Activated naive CD4-positive, alpha-beta T cell treated with anti-CD3 and anti-CD28 coated beads for 36 hours (primary cell): ENCODE data around the gene SAP25. TPM values are rescaled to one million over a fixed set of nuclear protein-coding genes. Genes with fewer than 3 reads are reported as not detected.
A peak's percentile ranks its signal among the peaks of the same experiment; 100 is the strongest.
"Not testable (repeated sequence)": the region's sequence is repeated elsewhere in the genome, so short reads cannot be mapped to it uniquely, and the experiment has no call there.

Source experiments
- CTCF ChIA-PET: fragments of 350-600 bp; sonication (Branson Sonifier 250); formaldehyde crosslinking; loops from one replicate; lab custom pipeline; 2021; ENCODE audit warnings: antibody characterized with exemption; lab: Charles Lee
- DNase-seq: peaks from one replicate; pipeline ENCODE4 v3.0.0-alpha.2; 2020
- H3K27ac Mint-ChIP-seq: one replicate; pipeline ENCODE4 v1.8.0; 2021; ENCODE audit warnings: mild to moderate bottlenecking, mixed read lengths
- H3K27me3 Mint-ChIP-seq: one replicate; pipeline ENCODE4 v1.8.0; 2021; ENCODE audit warnings: low read depth, mixed read lengths
- H3K36me3 Mint-ChIP-seq: one replicate; pipeline ENCODE4 v1.8.0; 2021; ENCODE audit warnings: low read depth, mixed read lengths
- H3K4me1 Mint-ChIP-seq: one replicate; pipeline ENCODE4 v1.8.0; 2021; ENCODE audit warnings: low read depth, mixed read lengths
- H3K4me3 Mint-ChIP-seq: one replicate; pipeline ENCODE4 v1.8.0; 2021; ENCODE audit warnings: mild to moderate bottlenecking, moderate library complexity, mixed read lengths
- H3K9me3 Mint-ChIP-seq: one replicate; pipeline ENCODE4 v1.8.0; 2021; ENCODE audit warnings: mixed read lengths
- intact Hi-C: fragments of 100-400 bp; cut with micrococcal nuclease; formaldehyde crosslinking; loops from one replicate; pipeline ENCODE4 v1.15.1; 2023
- total RNA-seq, 2 experiments: library from RNA; stranded (reverse); gene quantifications; one replicate each; pipeline ENCODE4 v1.2.3, GENCODE V29; 2021

Gene SAP25
- total RNA-seq, 2 experiments from 2014 or later = 13.7 to 15.7 TPM

GRCh38 chr7:100538654-100539435 is 34.9 kb downstream of the SAP25 start, which contains the start of gene AGFG2:
AGFG2 (plus strand) TSS chr7:100539203; CDS start chr7:100539347, 144 bp downstream.
- CTCF ChIA-PET = interaction anchor here (1.1 to 2.0 kb wide), 4 partner anchors 21 to 69 kb away, joined by 3 to 5 read pairs (median 4); no protein-coding TSS in a partner anchor
- peak within 1 kb of the TSS; percentile 97 for H3K4me3 Mint-ChIP-seq
- intact Hi-C loops = loop anchor here (1.0 to 2.0 kb wide), 5 partner anchors 7 to 110 kb away; partner anchors contain the start of genes FBXO24, LRCH4, MEPCE and MOSPD3

DNA sequence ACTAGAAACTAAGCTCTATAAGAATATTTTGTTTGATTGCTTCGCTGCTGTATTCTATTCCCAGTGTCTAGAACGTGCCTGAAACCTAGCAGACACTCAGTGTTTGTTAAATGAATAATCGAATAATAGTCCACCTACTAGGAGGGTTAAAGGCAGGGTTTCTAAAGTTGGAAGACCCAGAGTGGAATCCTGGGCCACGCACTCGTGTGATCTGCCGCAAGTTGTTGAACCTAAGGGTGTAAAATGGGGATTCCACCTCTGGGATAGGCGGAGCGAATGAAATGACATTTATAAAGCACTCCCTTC is 35.4 kb downstream of the SAP25 start:
- Mint-ChIP-seq H3K9me3 (no peaks in the 10 kb centered on the region), H3K27ac (peak overlapping the region; percentile 91)

More at GRCh38 chr7:100538654-100539435, 34.9 kb downstream of the SAP25 start, which contains the start of gene AGFG2:
- H3K27ac Mint-ChIP-seq = peak within 1 kb of the TSS; percentile 91
- H3K27me3 Mint-ChIP-seq = no peaks in the 10 kb centered on the region
- peaks cover 6% of the 10 kb centered on the region for H3K36me3 Mint-ChIP-seq
- H3K4me1 Mint-ChIP-seq = peaks cover 39% of the 10 kb centered on the region
- DNase-seq = peak; percentile 100
- H3K9me3 Mint-ChIP-seq = no peaks in the 10 kb centered on the region

GRCh38 chr7:100536695-100537094 is 37.0 kb downstream of the SAP25 start:
- H3K27me3 Mint-ChIP-seq, intact Hi-C loops, DNase-seq, H3K4me3 Mint-ChIP-seq, H3K27ac Mint-ChIP-seq, H3K9me3 Mint-ChIP-seq, H3K36me3 Mint-ChIP-seq: not testable (repeated sequence)
- CTCF ChIA-PET = interaction anchor here (3.9 kb wide), 1 partner anchor 23 kb away, joined by 16 read pairs; no protein-coding TSS in a partner anchor
- peaks cover 18% of the 10 kb centered on the region for H3K4me1 Mint-ChIP-seq

More for the DNA sequence above, 35.4 kb downstream of the SAP25 start:
- intact Hi-C loops = loop anchor here (1.0 to 2.0 kb wide), 3 partner anchors 8 to 110 kb away; partner anchors contain the start of genes MEPCE and ZCWPW1
- peaks cover 6% of the 10 kb centered on the region for H3K36me3 Mint-ChIP-seq
- H3K27me3 Mint-ChIP-seq = no peaks in the 10 kb centered on the region
- peak overlapping the region; percentile 97 for H3K4me3 Mint-ChIP-seq
- peaks cover 34% of the 10 kb centered on the region for H3K4me1 Mint-ChIP-seq
- CTCF ChIA-PET = interaction anchor here (1.1 to 2.0 kb wide), 3 partner anchors 22 to 69 kb away, joined by 3 to 5 read pairs (median 4); no protein-coding TSS in a partner anchor
- DNase-seq = no peak

DNA sequence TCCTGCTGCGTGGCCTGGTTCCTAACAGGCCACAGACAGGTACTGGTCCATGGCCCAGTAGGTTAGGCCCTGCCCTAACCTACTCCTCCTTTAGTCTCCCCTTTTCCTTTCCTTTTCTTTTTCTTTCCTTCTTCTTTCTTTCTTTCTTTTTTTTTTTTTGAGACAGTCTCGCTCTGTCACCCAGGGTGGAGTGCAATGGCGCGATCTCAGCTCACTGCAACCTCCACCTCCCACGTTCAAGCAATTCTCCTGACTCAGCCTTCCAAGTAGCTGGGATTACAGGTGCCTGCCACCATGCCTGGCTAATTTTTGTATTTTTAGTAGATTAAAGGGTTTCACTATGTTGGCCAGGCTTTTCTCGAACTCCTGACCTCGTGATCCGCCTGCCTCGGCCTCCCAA is 37.7 kb downstream of the SAP25 start:
- H3K4me3 Mint-ChIP-seq, DNase-seq, H3K36me3 Mint-ChIP-seq, intact Hi-C loops, H3K27ac Mint-ChIP-seq, H3K27me3 Mint-ChIP-seq, H3K9me3 Mint-ChIP-seq: not testable (repeated sequence)
- CTCF ChIA-PET = interaction anchor here (0.6 to 3.9 kb wide), 6 partner anchors 14 to 1838 kb away, joined by 3 to 16 read pairs (median 4); no protein-coding TSS in a partner anchor
- H3K4me1 Mint-ChIP-seq = peaks cover 10% of the 10 kb centered on the region

DNA sequence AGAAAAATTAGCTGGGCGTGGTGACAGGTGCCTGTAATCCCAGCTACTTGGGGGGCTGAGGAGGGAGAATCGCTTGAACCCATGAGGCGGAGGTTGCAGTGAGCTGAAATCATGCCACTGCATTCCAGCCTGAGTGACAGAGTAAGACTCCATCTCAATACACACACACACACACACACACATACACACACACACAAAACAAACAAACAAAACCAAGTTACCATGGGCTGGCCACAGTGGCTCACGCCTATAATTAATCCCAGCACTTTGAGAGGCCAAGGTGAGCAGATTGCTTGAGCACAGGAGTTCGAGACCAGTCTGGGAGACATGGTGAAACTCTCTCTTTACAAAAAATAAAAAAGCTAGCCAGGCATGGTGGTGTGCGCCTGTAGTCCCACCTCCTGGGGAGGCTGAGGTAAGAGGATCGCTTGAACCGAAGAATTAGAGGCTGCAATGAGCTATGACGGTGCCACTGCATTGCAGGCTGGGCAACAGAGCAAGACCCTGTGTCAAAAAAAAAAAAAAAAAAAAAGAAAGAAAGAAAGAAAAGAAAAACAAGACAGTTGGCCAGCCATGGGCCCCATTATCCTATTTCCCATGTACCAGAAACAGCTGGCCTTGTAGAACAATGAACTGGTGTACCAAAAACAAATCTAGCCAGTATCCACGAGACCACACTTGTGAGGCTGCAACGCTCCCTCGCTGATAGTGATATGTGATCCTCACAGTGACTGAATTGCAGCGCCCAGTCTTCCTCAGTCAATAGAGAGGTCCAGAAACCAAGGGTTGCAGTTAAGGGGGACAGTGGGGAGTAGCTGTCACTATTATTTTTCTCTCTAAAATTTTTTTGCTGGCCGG is 41.3 kb downstream of the SAP25 start:
- Mint-ChIP-seq H3K27ac (no peak overlapping the region), H3K9me3 (no peaks in the 10 kb centered on the region), H3K4me3 (no peak overlapping the region), H3K27me3 (no peaks in the 10 kb centered on the region), H3K36me3 (no peaks in the 10 kb centered on the region), H3K4me1 (peaks cover 8% of the 10 kb centered on the region)
- DNase-seq = no peak
- CTCF ChIA-PET = interaction anchor here (0.6 kb wide), 1 partner anchor 259 kb away, joined by 5 read pairs; no protein-coding TSS in a partner anchor
- intact Hi-C loops = no loop called here

DNA sequence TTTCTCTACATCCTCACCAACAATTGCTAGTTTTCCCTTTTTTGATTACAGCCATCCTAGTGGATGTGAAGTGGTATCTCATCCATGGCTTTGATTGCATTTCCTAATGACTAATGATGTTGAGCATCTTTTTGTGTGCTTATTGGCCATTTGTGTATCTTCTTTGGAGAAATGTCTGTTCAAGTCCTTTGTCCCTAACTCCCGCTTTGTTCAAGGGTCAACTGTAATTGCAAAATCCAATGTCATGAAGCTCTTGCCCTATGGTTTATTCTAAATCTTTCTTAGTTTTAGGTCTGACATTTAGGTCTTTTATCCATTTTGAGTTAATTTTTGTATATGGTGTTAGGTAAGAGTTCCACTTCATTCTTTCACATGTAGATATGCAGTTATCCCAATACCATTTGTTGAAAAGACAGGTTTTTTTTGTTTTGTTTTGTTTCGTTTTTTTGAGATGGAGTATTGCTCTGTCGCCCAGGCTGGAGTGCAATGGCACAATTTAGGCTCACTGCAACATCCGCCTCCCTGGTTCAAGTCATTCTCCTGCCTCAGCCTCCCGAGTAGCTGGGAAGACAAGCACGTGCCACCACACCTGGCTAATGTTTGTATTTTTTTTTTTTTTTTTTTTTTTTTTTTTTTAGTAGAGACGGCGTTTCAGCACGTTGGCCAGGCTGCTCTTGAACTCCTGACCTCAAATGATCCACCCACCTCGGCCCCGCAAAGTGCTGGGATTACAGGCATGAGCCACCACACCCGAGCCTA is 45.4 kb downstream of the SAP25 start:
- H3K27ac Mint-ChIP-seq, H3K36me3 Mint-ChIP-seq, H3K9me3 Mint-ChIP-seq, H3K4me3 Mint-ChIP-seq, intact Hi-C loops, H3K27me3 Mint-ChIP-seq, DNase-seq: not testable (repeated sequence)
- CTCF ChIA-PET = interaction anchor here (1.3 to 1.5 kb wide), 2 partner anchors 31 to 45 kb away, joined by 3 to 7 read pairs; no protein-coding TSS in a partner anchor
- peaks cover 18% of the 10 kb centered on the region for H3K4me1 Mint-ChIP-seq

DNA sequence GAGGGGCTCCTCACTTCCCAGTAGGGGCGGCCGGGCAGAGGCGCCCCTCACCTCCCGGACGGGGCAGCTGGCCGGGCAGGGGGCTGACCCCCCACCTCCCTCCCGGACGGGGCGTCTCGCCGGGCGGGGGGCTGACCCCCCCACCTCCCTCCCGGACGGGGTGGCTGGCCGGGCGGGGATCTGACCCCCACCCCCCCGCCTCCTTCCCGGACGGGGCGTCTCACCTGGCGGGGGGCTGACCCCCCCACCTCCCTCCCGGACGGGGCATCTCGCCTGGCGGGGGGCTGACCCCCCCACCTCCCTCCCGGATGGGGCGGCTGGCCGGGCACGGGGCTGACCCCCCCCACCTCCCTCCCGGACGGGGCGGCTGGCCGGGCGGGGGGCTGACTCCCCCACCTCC is 50.5 kb downstream of the SAP25 start:
- H3K9me3 Mint-ChIP-seq, H3K27ac Mint-ChIP-seq, intact Hi-C loops, CTCF ChIA-PET, H3K36me3 Mint-ChIP-seq, H3K27me3 Mint-ChIP-seq, H3K4me3 Mint-ChIP-seq, DNase-seq: not testable (repeated sequence)
- H3K4me1 Mint-ChIP-seq = peaks cover 17% of the 10 kb centered on the region

Other genes starting within 250 kb of the SAP25 start
- 10 to 100 TPM; 30.5 to 31.4 TPM for gene PILRB, start 215.8 kb downstream of the SAP25 start, total RNA-seq
- gene PILRA, start 200.4 kb downstream of the SAP25 start, total RNA-seq = under 1 TPM; 0.27 to 0.29 TPM
- 1 to 10 TPM; 3.5 to 5.2 TPM for gene ZCWPW1, start 145.2 kb downstream of the SAP25 start, total RNA-seq
- gene MEPCE, start 144.1 kb downstream of the SAP25 start, total RNA-seq = 10 to 100 TPM; 39.3 to 39.7 TPM
- gene PPP1R35, start 137.4 kb downstream of the SAP25 start, total RNA-seq = 10 to 100 TPM; 45.3 to 53.6 TPM
- 1 to 10 TPM; 2.3 to 2.6 TPM for gene SPACDR, start 109.6 kb downstream of the SAP25 start, total RNA-seq
- 10 to 100 TPM; 46.0 to 48.7 TPM for gene TSC22D4, start 94.7 kb downstream of the SAP25 start, total RNA-seq
- gene NYAP1, start 90.0 kb downstream of the SAP25 start, total RNA-seq = under 1 TPM; 0.17 to 0.30 TPM
- 10 to 100 TPM; 23.4 to 23.9 TPM for gene AGFG2, start 34.7 kb downstream of the SAP25 start, total RNA-seq
- 10 to 100 TPM; 78.0 to 81.2 TPM for gene LRCH4, start 12.2 kb upstream of the SAP25 start, total RNA-seq
- gene FBXO24, start 12.4 kb upstream of the SAP25 start, total RNA-seq = 1 to 10 TPM; 1.5 to 2.6 TPM
- 1 to 10 TPM; 5.8 to 6.8 TPM for gene PCOLCE, start 28.5 kb upstream of the SAP25 start, total RNA-seq
- 10 to 100 TPM; 12.3 to 13.0 TPM for gene MOSPD3, start 38.6 kb upstream of the SAP25 start, total RNA-seq
- 1 to 10 TPM; 4.2 to 5.1 TPM for gene TFR2, start 67.7 kb upstream of the SAP25 start, total RNA-seq
- not detected for gene ACTL6B, start 82.5 kb upstream of the SAP25 start, total RNA-seq
- gene GNB2, start 99.8 kb upstream of the SAP25 start, total RNA-seq = 100 to 1,000 TPM; 221 TPM
- 10 to 100 TPM; 32.8 to 37.8 TPM for gene GIGYF1, start 120.3 kb upstream of the SAP25 start, total RNA-seq
- gene POP7, start 132.2 kb upstream of the SAP25 start, total RNA-seq = 10 to 100 TPM; 23.2 to 29.6 TPM
- not detected for gene EPO, start 146.6 kb upstream of the SAP25 start, total RNA-seq
- not detected for gene ZAN, start 159.7 kb upstream of the SAP25 start, total RNA-seq